A673 (cell line): ENCODE data around the gene CRACDL. TPM values are rescaled to one million over a fixed set of nuclear protein-coding genes. Genes with fewer than 3 reads are reported as not detected.

Experiments
- BruUV-seq: library from RNA; stranded (reverse); fragments of 400-500 nt; replicated peaks from 2 replicates; lab custom pipeline; 2021; lab: Mats Ljungman, UMichigan
- CTCF ChIA-PET: fragments of 300-600 bp; sonication (Branson Sonifier 250); formaldehyde crosslinking; loops from one replicate; lab custom pipeline; 2022; ENCODE audit warnings: antibody characterized with exemption; lab: Charles Lee
- POLR2A ChIA-PET: fragments of 300-600 bp; sonication (Branson Sonifier 250); formaldehyde crosslinking; loops from one replicate; lab custom pipeline; 2022; ENCODE audit warnings: antibody characterized with exemption; ENCODE audit not compliant: low non-redundant PET; lab: Charles Lee
- DNase-seq: peaks from one replicate; pipeline ENCODE4 v3.0.0-alpha.2; 2015; ENCODE audit warnings: low spot score
- H3K27ac ChIP-seq: fragments of 200-600 bp; sonication (generic); 2 replicates; pipeline ENCODE4 v1.5.1; 2016; ENCODE audit warnings: mixed run types, low read depth, mild to moderate bottlenecking, mixed read lengths, antibody characterized with exemption, low read length; ENCODE audit not compliant: poor library complexity, severe bottlenecking
- H3K27me3 ChIP-seq: fragments of 200-600 bp; sonication (generic); replicated peaks from 2 replicates; pipeline ENCODE4 v1.6.1; 2017; ENCODE audit warnings: mixed run types, low read depth, mild to moderate bottlenecking, mixed read lengths, antibody characterized with exemption, low read length; ENCODE audit not compliant: insufficient read depth, poor library complexity
- H3K36me3 ChIP-seq: fragments of 200-600 bp; sonication (generic); 2 replicates; pipeline ENCODE4 v1.6.1; 2016; ENCODE audit warnings: mixed run types, mild to moderate bottlenecking, mixed read lengths, antibody characterized with exemption, low read length; ENCODE audit not compliant: insufficient read depth, poor library complexity, severe bottlenecking
- H3K4me1 ChIP-seq: fragments of 200-600 bp; sonication (generic); 2 replicates; pipeline ENCODE4 v1.6.1; 2017; ENCODE audit warnings: mixed run types, mild to moderate bottlenecking, mixed read lengths, antibody characterized with exemption, low read length; ENCODE audit not compliant: insufficient read depth, poor library complexity, severe bottlenecking
- H3K4me3 ChIP-seq: fragments of 200-600 bp; sonication (generic); 2 replicates; pipeline ENCODE4 v1.5.1; 2016; ENCODE audit warnings: low read depth, mixed run types, mild to moderate bottlenecking, mixed read lengths, low read length; ENCODE audit not compliant: poor library complexity, severe bottlenecking
- H3K9me3 ChIP-seq: fragments of 200-600 bp; sonication (generic); 2 replicates; pipeline ENCODE4 v1.6.1; 2016; ENCODE audit warnings: mixed run types, low read depth, mild to moderate bottlenecking, mixed read lengths, antibody characterized with exemption, low read length; ENCODE audit not compliant: poor library complexity, severe bottlenecking
- EZH2 ChIP-seq: fragments of 200-600 bp; sonication (generic); IDR thresholded peaks from 2 replicates; pipeline ENCODE4 v1.6.1; 2017; ENCODE audit warnings: borderline replicate concordance, low read depth, mild to moderate bottlenecking, mixed read lengths, antibody characterized with exemption, low read length; ENCODE audit not compliant: poor library complexity, severe bottlenecking
- intact Hi-C: fragments of 100-400 bp; cut with micrococcal nuclease; formaldehyde crosslinking; loops from one replicate; pipeline ENCODE4 v1.10.0; 2022; ENCODE audit not compliant: unreplicated experiment
- total RNA-seq: library from RNA; stranded (reverse); gene quantifications from 2 replicates; pipeline ENCODE4 v1.2.3, GENCODE V29; 2021
- TF ChIP-seq, protein P1 (sequence below): fragments of 300-800, 200-600 bp; sonication (generic); conservative IDR thresholded peaks from 2 replicates; pipeline ENCODE4 v1.5.1; 2017; ENCODE audit warnings: low read depth, mild to moderate bottlenecking, antibody characterized with exemption, low read length, moderate library complexity, mixed read lengths

Gene CRACDL
- total RNA-seq, 1 experiment from 2014 or later, result not detected

- Histone ChIP-seq H3K27ac (no peak overlapping the region), H3K4me1 (no peaks in the 10 kb centered on the region), H3K4me3 (no peak overlapping the region), H3K9me3 (no peaks in the 10 kb centered on the region), H3K36me3 (no peaks in the 10 kb centered on the region), H3K27me3 (no peaks in the 10 kb centered on the region)
- intact Hi-C loops, result no loop called here
- no TSS peak for BruUV-seq
- TF ChIP-seq, protein P1, sequence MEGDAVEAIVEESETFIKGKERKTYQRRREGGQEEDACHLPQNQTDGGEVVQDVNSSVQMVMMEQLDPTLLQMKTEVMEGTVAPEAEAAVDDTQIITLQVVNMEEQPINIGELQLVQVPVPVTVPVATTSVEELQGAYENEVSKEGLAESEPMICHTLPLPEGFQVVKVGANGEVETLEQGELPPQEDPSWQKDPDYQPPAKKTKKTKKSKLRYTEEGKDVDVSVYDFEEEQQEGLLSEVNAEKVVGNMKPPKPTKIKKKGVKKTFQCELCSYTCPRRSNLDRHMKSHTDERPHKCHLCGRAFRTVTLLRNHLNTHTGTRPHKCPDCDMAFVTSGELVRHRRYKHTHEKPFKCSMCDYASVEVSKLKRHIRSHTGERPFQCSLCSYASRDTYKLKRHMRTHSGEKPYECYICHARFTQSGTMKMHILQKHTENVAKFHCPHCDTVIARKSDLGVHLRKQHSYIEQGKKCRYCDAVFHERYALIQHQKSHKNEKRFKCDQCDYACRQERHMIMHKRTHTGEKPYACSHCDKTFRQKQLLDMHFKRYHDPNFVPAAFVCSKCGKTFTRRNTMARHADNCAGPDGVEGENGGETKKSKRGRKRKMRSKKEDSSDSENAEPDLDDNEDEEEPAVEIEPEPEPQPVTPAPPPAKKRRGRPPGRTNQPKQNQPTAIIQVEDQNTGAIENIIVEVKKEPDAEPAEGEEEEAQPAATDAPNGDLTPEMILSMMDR, result no peak
- TF ChIP-seq EZH2, result no peak
- DNase-seq, result no peak
- ChIA-PET CTCF (no interaction called here), POLR2A (no interaction called here)
Measured at GRCh38 chr2:98902209-98903063, 33.6 kb downstream of the CRACDL start.

GRCh38 chr2:98901702-98902101 lies 34.3 kb downstream of the CRACDL start:
- no peaks in the 10 kb centered on the region for H3K4me1 ChIP-seq
- H3K27ac ChIP-seq, result no peak overlapping the region
- TF ChIP-seq, protein P1, result no peak
- TF ChIP-seq EZH2, result no peak
- no peaks in the 10 kb centered on the region for H3K9me3 ChIP-seq
- ChIA-PET CTCF (no interaction called here), POLR2A (no interaction called here)
- H3K27me3 ChIP-seq, result no peaks in the 10 kb centered on the region
- H3K4me3 ChIP-seq, result no peak overlapping the region
- BruUV-seq, result no TSS peak
- H3K36me3 ChIP-seq, result no peaks in the 10 kb centered on the region
- intact Hi-C loops, result no loop called here
- no peak for DNase-seq

DNA sequence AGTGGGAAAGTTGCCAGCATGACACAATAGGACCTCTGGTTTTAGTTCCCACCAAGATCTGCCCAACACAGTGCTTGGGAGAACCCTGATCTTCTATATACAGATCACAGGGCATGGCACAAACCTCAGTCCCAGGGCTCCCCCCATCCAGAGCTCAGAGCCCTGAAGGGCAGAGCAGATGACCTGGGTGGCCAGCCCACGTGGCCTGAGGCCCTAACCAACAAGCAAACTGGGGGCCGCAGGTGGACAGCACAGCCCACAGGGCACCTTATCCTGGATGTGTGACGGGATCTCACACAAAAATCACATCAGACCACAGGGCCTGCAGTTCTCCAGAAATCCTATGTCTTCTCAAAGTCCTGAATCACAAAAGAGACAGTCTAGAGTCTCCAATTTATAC lies 34.7 kb downstream of the CRACDL start:
- ChIA-PET POLR2A (no interaction called here), CTCF (no interaction called here)
- no peak for TF ChIP-seq EZH2
- TF ChIP-seq, protein P1, result no peak
- DNase-seq, result no peak
- H3K4me1 ChIP-seq, result no peaks in the 10 kb centered on the region
- intact Hi-C loops, result no loop called here
- H3K27me3 ChIP-seq, result no peaks in the 10 kb centered on the region
- H3K4me3 ChIP-seq, result no peak overlapping the region
- H3K36me3 ChIP-seq, result no peaks in the 10 kb centered on the region
- H3K9me3 ChIP-seq, result no peaks in the 10 kb centered on the region
- H3K27ac ChIP-seq, result no peak overlapping the region
- no TSS peak for BruUV-seq
